IMR-90 (cell line): Measurements from ENCODE around the gene PGA3. TPM values are rescaled to one million over a fixed set of nuclear protein-coding genes. Genes with fewer than 3 reads are reported as not detected.

Experiments
- ATAC-seq: fragments of 200-7000 bp; cut with Tn5 transposase; 2 replicates; pipeline ENCODE4 v1.9.1; 2020; ENCODE audit warnings: low read depth, mild to moderate bottlenecking, moderate library complexity
- BruUV-seq: library from RNA; stranded (reverse); fragments of 400-500 nt; replicated peaks from 2 replicates; lab custom pipeline; 2021; lab: Mats Ljungman, UMichigan
- CTCF ChIA-PET: fragments of 300-600 bp; formaldehyde crosslinking; extraction: SDS; loops from one replicate; lab custom pipeline; 2021; ENCODE audit warnings: antibody characterized with exemption; lab: Yijun Ruan, JAX
- POLR2A ChIA-PET: fragments of 300-600 bp; sonication (Branson Sonifier 250); formaldehyde crosslinking; loops from one replicate; lab custom pipeline; 2022; ENCODE audit warnings: antibody characterized with exemption; ENCODE audit not compliant: unreplicated experiment; lab: Charles Lee
- DNase-seq: peaks from one replicate; pipeline ENCODE4 v3.0.0; 2013
- H2AFZ ChIP-seq: replicated peaks from 2 replicates; pipeline ENCODE3; 2013; ENCODE audit warnings: low read length, mild to moderate bottlenecking; ENCODE audit not compliant: poor library complexity
- H2AK5ac ChIP-seq: 2 replicates; pipeline ENCODE4 v1.6.1; 2013; ENCODE audit warnings: low read depth, low read length, inconsistent platforms
- H2AK9ac ChIP-seq: replicated peaks from 2 replicates; pipeline ENCODE3; 2013; ENCODE audit warnings: mild to moderate bottlenecking, low read depth, low read length, moderate library complexity; ENCODE audit not compliant: poor library complexity
- H2BK120ac ChIP-seq: 2 replicates; pipeline ENCODE4 v1.6.1; 2013; ENCODE audit warnings: low read depth, low read length, inconsistent platforms
- H2BK15ac ChIP-seq: 3 replicates; pipeline ENCODE4 v1.6.1; 2013; ENCODE audit warnings: low read depth, low read length, inconsistent platforms
- H2BK20ac ChIP-seq: 2 replicates; pipeline ENCODE4 v1.6.1; 2013; ENCODE audit warnings: low read depth, mild to moderate bottlenecking, inconsistent platforms, low read length, moderate library complexity
- H2BK5ac ChIP-seq: 2 replicates; pipeline ENCODE4 v1.6.1; 2013; ENCODE audit warnings: mild to moderate bottlenecking, low read depth, low read length, inconsistent platforms; ENCODE audit not compliant: poor library complexity, severe bottlenecking
- H3K14ac ChIP-seq: replicated peaks from 2 replicates; pipeline ENCODE4 v1.6.1; 2013; ENCODE audit warnings: low read depth, low read length, inconsistent platforms
- H3K18ac ChIP-seq: 2 replicates; pipeline ENCODE4 v1.6.1; 2013; ENCODE audit warnings: low read depth, low read length, control low read depth
- H3K23ac ChIP-seq: 2 replicates; pipeline ENCODE4 v1.6.1; 2013; ENCODE audit warnings: low read depth, low read length, inconsistent platforms
- H3K27ac ChIP-seq: 2 replicates; pipeline ENCODE4 v1.5.1; 2013; ENCODE audit warnings: mild to moderate bottlenecking, control low read depth, low read length; ENCODE audit not compliant: insufficient read depth
- H3K27me3 ChIP-seq: 2 replicates; pipeline ENCODE4 v1.6.1; 2013; ENCODE audit warnings: low read length; ENCODE audit not compliant: control insufficient read depth, insufficient read depth
- H3K36me3 ChIP-seq: 2 replicates; pipeline ENCODE4 v1.6.1; 2013; ENCODE audit warnings: low read length, mixed read lengths; ENCODE audit not compliant: control insufficient read depth, insufficient read depth
- H3K4ac ChIP-seq: 2 replicates; pipeline ENCODE4 v1.6.1; 2013; ENCODE audit warnings: low read depth, low read length, inconsistent platforms
- H3K4me1 ChIP-seq: 2 replicates; pipeline ENCODE4 v1.6.1; 2013; ENCODE audit warnings: low read length, mixed read lengths; ENCODE audit not compliant: control insufficient read depth, insufficient read depth
- H3K4me2 ChIP-seq: 2 replicates; pipeline ENCODE4 v1.6.1; 2013; ENCODE audit warnings: low read depth, mild to moderate bottlenecking, control low read depth, low read length, moderate library complexity
- H3K4me3 ChIP-seq: 2 replicates; pipeline ENCODE4 v1.5.1; 2013; ENCODE audit warnings: low read depth, mild to moderate bottlenecking, control low read depth, low read length, moderate library complexity; ENCODE audit not compliant: insufficient read depth
- H3K56ac ChIP-seq: 2 replicates; pipeline ENCODE4 v1.6.1; 2013; ENCODE audit warnings: low read length, inconsistent platforms; ENCODE audit not compliant: insufficient read depth; ENCODE audit errors: extremely low read depth
- H3K79me1 ChIP-seq, 2 experiments: 2 replicates each; pipeline ENCODE4 v1.6.1; 2013; ENCODE audit warnings: low read length in 2 of 2, inconsistent platforms in 1 of 2, low read depth in 1 of 2
- H3K9ac ChIP-seq: 2 replicates; pipeline ENCODE4 v1.6.1; 2013; ENCODE audit warnings: low read depth, low read length, control low read depth
- H3K9me1 ChIP-seq: 2 replicates; pipeline ENCODE4 v1.6.1; 2013; ENCODE audit warnings: low read length, inconsistent platforms; ENCODE audit not compliant: insufficient read depth
- H3K9me3 ChIP-seq: 2 replicates; pipeline ENCODE4 v1.6.1; 2013; ENCODE audit warnings: low read length; ENCODE audit not compliant: control insufficient read depth, insufficient read depth
- H4K20me1 ChIP-seq: 2 replicates; pipeline ENCODE4 v1.6.1; 2013; ENCODE audit warnings: low read length, inconsistent platforms; ENCODE audit not compliant: insufficient read depth
- H4K5ac ChIP-seq: 2 replicates; pipeline ENCODE4 v1.6.1; 2013; ENCODE audit warnings: mild to moderate bottlenecking, low read depth, low read length, control low read depth
- H4K8ac ChIP-seq, 2 experiments: 2 replicates each; pipeline ENCODE4 v1.6.1; 2013; ENCODE audit warnings: low read depth in 2 of 2, low read length in 2 of 2, control low read depth in 1 of 2, inconsistent platforms in 1 of 2
- H4K91ac ChIP-seq: 2 replicates; pipeline ENCODE4 v1.6.1; 2013; ENCODE audit warnings: low read depth, low read length, inconsistent platforms; ENCODE audit not compliant: insufficient read depth
- BHLHE40 ChIP-seq: fragments of 150-350 bp; IDR thresholded peaks from 2 replicates; pipeline ENCODE4 v1.6.1; 2016; ENCODE audit warnings: mild to moderate bottlenecking, low read depth, low read length
- CEBPB ChIP-seq: IDR thresholded peaks from 2 replicates; pipeline ENCODE4 v1.6.1; 2012; ENCODE audit warnings: low read depth, low read length, improper control_type of control experiment
- CHD1 ChIP-seq: IDR thresholded peaks from 2 replicates; pipeline ENCODE4 v1.6.1; 2012; ENCODE audit warnings: low read depth, low read length, improper control_type of control experiment
- CTCF ChIP-seq: conservative IDR thresholded peaks from 2 replicates; pipeline ENCODE4 v1.5.1; 2012; ENCODE audit warnings: mild to moderate bottlenecking, low read depth, low read length, improper control_type of control experiment
- ELK1 ChIP-seq: fragments of 150-350 bp; IDR thresholded peaks from 2 replicates; pipeline ENCODE4 v1.6.1; 2016; ENCODE audit warnings: low read depth, mild to moderate bottlenecking, low read length, moderate library complexity, borderline replicate concordance
- FOS ChIP-seq: fragments of 150-350 bp; IDR thresholded peaks from 2 replicates; pipeline ENCODE4 v1.6.1; 2016; ENCODE audit warnings: low read depth, low read length
- MAFK ChIP-seq: IDR thresholded peaks from 2 replicates; pipeline ENCODE4 v1.6.1; 2012; ENCODE audit warnings: low read depth, low read length, improper control_type of control experiment
- MAZ ChIP-seq: IDR thresholded peaks from 2 replicates; pipeline ENCODE4 v1.6.1; 2012; ENCODE audit warnings: low read depth, mild to moderate bottlenecking, low read length, improper control_type of control experiment, moderate library complexity, borderline replicate concordance
- MXI1 ChIP-seq: IDR thresholded peaks from 2 replicates; pipeline ENCODE4 v1.6.1; 2012; ENCODE audit warnings: low read depth, mild to moderate bottlenecking, low read length, moderate library complexity, borderline replicate concordance
- POLR2A ChIP-seq: IDR thresholded peaks from 2 replicates; pipeline ENCODE4 v1.6.1; 2012; ENCODE audit warnings: mild to moderate bottlenecking, low read depth, low read length
- RCOR1 ChIP-seq: IDR thresholded peaks from 2 replicates; pipeline ENCODE4 v1.6.1; 2012; ENCODE audit warnings: mild to moderate bottlenecking, low read length, improper control_type of control experiment; ENCODE audit not compliant: insufficient replicate concordance
- RFX5 ChIP-seq: IDR thresholded peaks from 2 replicates; pipeline ENCODE4 v1.8.0; 2012; ENCODE audit warnings: low read depth, mild to moderate bottlenecking, low read length, moderate library complexity
- SMC3 ChIP-seq: fragments of 150-350 bp; IDR thresholded peaks from 2 replicates; pipeline ENCODE4 v1.6.1; 2016; ENCODE audit warnings: low read depth, mild to moderate bottlenecking, antibody characterized with exemption, low read length, moderate library complexity
- USF2 ChIP-seq: fragments of 150-350 bp; IDR thresholded peaks from 2 replicates; pipeline ENCODE4 v1.6.1; 2017; ENCODE audit warnings: mild to moderate bottlenecking, antibody characterized with exemption, low read length, low read depth
- WGBS, 2 experiments: methylation state at CpG; one replicate each; pipeline versions ENCODE4 v1.1.5 to v1.1.7; 2013; ENCODE audit warnings: missing lambda C conversion rate in 2 of 2; ENCODE audit not compliant: insufficient read length in 1 of 2; ENCODE audit errors: extremely low coverage in 2 of 2; 5-methylcytosine and 5-hydroxymethylcytosine counted together
- dilution Hi-C: fragments of 300-500 bp; cut with HindIII; formaldehyde crosslinking; loops from one replicate; pipeline ENCODE4 v1.14.3; 2018; ENCODE audit warnings: low sequenced_read_pairs; ENCODE audit not compliant: unreplicated experiment
- in situ Hi-C: fragments of 300-500 bp; cut with MboI; formaldehyde crosslinking; loops from 3 replicates; pipeline ENCODE4 v1.14.3; 2019; ENCODE audit warnings: low sequenced_read_pairs, inconsistent platforms, mixed read lengths
- intact Hi-C: fragments of 100-400 bp; cut with micrococcal nuclease; formaldehyde crosslinking; loops from 2 replicates; pipeline ENCODE4 v1.10.0; 2022
- polyA plus RNA-seq, 3 experiments: library from polyadenylated mRNA; depleted of rRNA; stranded (reverse); fragments of >200 nt; gene quantifications; 2 replicates each; pipeline ENCODE4 v1.2.3, GENCODE V29; 2012; ENCODE audit warnings: low replicate concordance in 1 of 3
- total RNA-seq: library from RNA; depleted of rRNA; stranded (reverse); fragments of >200 nt; gene quantifications from 2 replicates; pipeline ENCODE4 v1.2.3, GENCODE V29; 2012

PGA3 gene
- total and polyA plus RNA-seq, 2 of the 4 experiments (the other 2 are of a cell fraction), result 0.18 TPM; not detected in 1

GRCh38 chr11:61163714-61164605, 39.4 kb upstream of the PGA3 start:
- WGBS, 2 experiments, result 52% methylated on average over 4 of the region's 13 CpGs; no CpG with 5 or more reads in 1 of the 2 experiments
- ChIA-PET POLR2A (no interaction called here), CTCF (no interaction called here)
- Histone ChIP-seq H3K9me1 (peaks cover 13% of the 10 kb centered on the region), H3K27me3 (peaks cover 2% of the 10 kb centered on the region; the same call in 1 of the 2 replicates), H3K18ac (no peak overlapping the region), H3K4ac (no peak overlapping the region), H3K4me1 (peaks cover 5% of the 10 kb centered on the region; the same call in 1 of the 2 replicates), H3K27ac (no peak overlapping the region), H2BK20ac (no peak overlapping the region), H3K36me3 (no peaks in the 10 kb centered on the region), H2AK9ac (no peak overlapping the region), H4K20me1 (no peaks in the 10 kb centered on the region), H2BK120ac (no peak overlapping the region), H2AFZ (no peak overlapping the region), H3K56ac (no peak overlapping the region), H4K5ac (no peak overlapping the region), H3K14ac (no peak overlapping the region), H2BK5ac (no peak overlapping the region), H3K9me3 (no peaks in the 10 kb centered on the region; the same call in 1 of the 2 replicates), H3K79me1 (peaks cover 12 to 26% of the 10 kb centered on the region in 2 experiments), H3K9ac (no peak overlapping the region), H3K23ac (no peak overlapping the region), H2BK15ac (no peak overlapping the region), H4K8ac (no peak overlapping the region), H4K91ac (no peak overlapping the region), H2AK5ac (no peak overlapping the region; the same call in 1 of the 2 replicates), H3K4me2 (no peak overlapping the region), H3K4me3 (no peak overlapping the region)
- in situ Hi-C loops (no loop called here), dilution Hi-C loops (no loop called here), intact Hi-C loops (no loop called here)
- ATAC-seq (no peak), DNase-seq (no peak)
- no TSS peak for BruUV-seq
- TF ChIP-seq SMC3 (no peak), CHD1 (no peak), MAFK (no peak), MXI1 (no peak), MAZ (no peak), CEBPB (no peak), USF2 (no peak), FOS (no peak), RCOR1 (no peak), ELK1 (no peak), CTCF (no peak), POLR2A (no peak), BHLHE40 (no peak), RFX5 (no peak)
